Naive thymus-derived CD4-positive, alpha-beta T cell (primary cell): ENCODE measurements around the gene PREB. TPM values are rescaled to one million over a fixed set of nuclear protein-coding genes. Genes with fewer than 3 reads are reported as not detected.

ENCODE experiments used
- ATAC-seq: fragments of 150-1000 bp; cut with Tn5 transposase; 2 replicates; pipeline ENCODE4 v1.10.0; 2021; ENCODE audit warnings: mild to moderate bottlenecking, moderate library complexity
- CTCF ChIA-PET: fragments of 350-600 bp; sonication (Branson Sonifier 250); formaldehyde crosslinking; loops from one replicate; lab custom pipeline; 2021; ENCODE audit warnings: antibody characterized with exemption; lab: Charles Lee
- POLR2A ChIA-PET: fragments of 350-600 bp; sonication (Branson Sonifier 250); formaldehyde crosslinking; loops from one replicate; lab custom pipeline; 2021; ENCODE audit warnings: antibody characterized with exemption, inconsistent platforms; lab: Charles Lee
- DNase-seq, 9 donors: peaks; one replicate each; pipeline versions ENCODE4 v3.0.0 to v3.0.0-alpha.2; 2020 to 2022; ENCODE audit warnings: mixed read lengths in 1 of 9
- H3K27ac ChIP-seq: one replicate; pipeline ENCODE4 v1.7.0; 2013; ENCODE audit warnings: mild to moderate bottlenecking, low read depth, low read length, moderate library complexity
- H3K27me3 ChIP-seq, 2 donors: one replicate each; pipeline ENCODE4 v1.7.0; 2013; ENCODE audit warnings: low read length in 2 of 2, mild to moderate bottlenecking in 2 of 2, moderate library complexity in 2 of 2; ENCODE audit not compliant: control insufficient read depth in 2 of 2, insufficient read depth in 2 of 2
- H3K36me3 ChIP-seq, 3 experiments: 1 replicate in 2 of 3; 2 replicates in 1 of 3; pipeline ENCODE4 v1.7.0; 2013; ENCODE audit warnings: low read length in 3 of 3, mild to moderate bottlenecking in 3 of 3, moderate library complexity in 1 of 3; ENCODE audit not compliant: insufficient read depth in 3 of 3, control insufficient read depth in 2 of 3
- H3K4me1 ChIP-seq, 2 donors: one replicate each; pipeline ENCODE4 v1.7.0; 2013; ENCODE audit warnings: low read length in 2 of 2, mild to moderate bottlenecking in 2 of 2, moderate library complexity in 1 of 2; ENCODE audit not compliant: control insufficient read depth in 2 of 2, insufficient read depth in 2 of 2
- H3K4me3 ChIP-seq: 2 replicates; pipeline ENCODE4 v1.7.0; 2013; ENCODE audit warnings: mild to moderate bottlenecking, low read length
- H3K9me3 ChIP-seq, 3 experiments: 1 replicate in 2 of 3; 2 replicates in 1 of 3; pipeline ENCODE4 v1.7.0; 2013; ENCODE audit warnings: low read length in 3 of 3; ENCODE audit not compliant: control insufficient read depth in 2 of 3
- H3K27ac Mint-ChIP-seq, 9 donors: one replicate each; pipeline ENCODE4 v1.8.0; 2020 to 2022; ENCODE audit warnings: mixed read lengths in 9 of 9, mild to moderate bottlenecking in 8 of 9, moderate library complexity in 5 of 9, inconsistent platforms in 2 of 9
- H3K27me3 Mint-ChIP-seq, 5 donors: one replicate each; pipeline ENCODE4 v1.8.0; 2021 to 2022; ENCODE audit warnings: mixed read lengths in 5 of 5, mild to moderate bottlenecking in 1 of 5
- H3K36me3 Mint-ChIP-seq, 5 donors: one replicate each; pipeline ENCODE4 v1.8.0; 2020 to 2022; ENCODE audit warnings: mixed read lengths in 5 of 5, mild to moderate bottlenecking in 3 of 5, inconsistent platforms in 1 of 5
- H3K4me1 Mint-ChIP-seq, 7 donors: one replicate each; pipeline ENCODE4 v1.8.0; 2020 to 2022; ENCODE audit warnings: mixed read lengths in 7 of 7, mild to moderate bottlenecking in 3 of 7, inconsistent platforms in 1 of 7
- H3K4me3 Mint-ChIP-seq, 10 donors: one replicate each; pipeline ENCODE4 v1.8.0; 2020 to 2022; ENCODE audit warnings: mild to moderate bottlenecking in 10 of 10, mixed read lengths in 10 of 10, moderate library complexity in 6 of 10, inconsistent platforms in 2 of 10
- H3K9me3 Mint-ChIP-seq, 11 donors: one replicate each; pipeline ENCODE4 v1.8.0; 2020 to 2022; ENCODE audit warnings: mixed read lengths in 11 of 11, mild to moderate bottlenecking in 4 of 11, inconsistent platforms in 1 of 11, moderate library complexity in 1 of 11
- intact Hi-C, 2 donors: fragments of 100-400 bp; cut with micrococcal nuclease; formaldehyde crosslinking; loops; one replicate each; pipeline ENCODE4 v1.15.1; 2023
- polyA plus RNA-seq, 2 donors: library from polyadenylated mRNA; unstranded; fragments of 300-500 nt; fragmentation: Illumina TruSeq; gene quantifications; one replicate each; pipeline ENCODE4 v1.2.3, GENCODE V29; 2021
- total RNA-seq, 6 experiments: library from RNA in 5 of 6; stranded (reverse) in 5 of 6; gene quantifications; 1 replicate in 5 of 6; 2 replicates in 1 of 6; pipeline ENCODE4 v1.2.3 and lab custom pipeline; 2021 to 2026

Gene PREB
- total and polyA plus RNA-seq, 7 experiments from 2014 or later = 25.4 to 72.3 (median 53.2) TPM

DNA sequence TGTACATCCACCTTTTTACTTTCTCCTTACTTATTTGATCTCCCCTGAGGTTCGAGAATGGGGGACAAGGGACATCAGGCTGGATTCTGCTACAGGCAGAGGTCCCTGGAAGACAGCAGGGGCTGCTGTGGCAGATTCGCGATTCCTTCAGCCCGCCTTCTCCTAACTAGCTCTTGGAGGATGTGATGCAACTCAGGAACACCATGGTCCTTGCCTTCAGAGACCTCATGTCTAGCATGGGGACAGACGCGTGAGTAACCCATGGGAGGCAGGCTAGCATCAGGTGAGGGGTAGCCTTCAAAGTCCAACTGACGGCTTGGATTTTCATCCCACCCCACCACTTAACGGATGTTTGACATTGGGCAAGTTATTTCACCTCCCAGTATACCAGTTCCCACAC, 13.5 kb upstream of the PREB start:
- Mint-ChIP-seq H3K4me1 (no peaks in the 10 kb centered on the region), H3K36me3 (no peaks in the 10 kb centered on the region), H3K9me3 (peaks cover 0 to 6% (median 0%) of the 10 kb centered on the region in 11 donors), H3K27ac (peak overlapping the region in 1 of 9 donors; percentile 39), H3K27me3 (peaks cover 0 to 26% (median 11%) of the 10 kb centered on the region in 5 donors), H3K4me3 (no peak overlapping the region)
- DNase-seq = no peak
- ChIA-PET CTCF (no interaction called here), POLR2A (no interaction called here)
- H3K4me1 ChIP-seq = no peaks in the 10 kb centered on the region
- intact Hi-C loops = no loop called here
- H3K27ac ChIP-seq = no peak overlapping the region
- no peak for ATAC-seq
- H3K9me3 ChIP-seq = no peaks in the 10 kb centered on the region
- no peaks in the 10 kb centered on the region for H3K27me3 ChIP-seq
- H3K36me3 ChIP-seq = no peaks in the 10 kb centered on the region
- no peak overlapping the region for H3K4me3 ChIP-seq

DNA sequence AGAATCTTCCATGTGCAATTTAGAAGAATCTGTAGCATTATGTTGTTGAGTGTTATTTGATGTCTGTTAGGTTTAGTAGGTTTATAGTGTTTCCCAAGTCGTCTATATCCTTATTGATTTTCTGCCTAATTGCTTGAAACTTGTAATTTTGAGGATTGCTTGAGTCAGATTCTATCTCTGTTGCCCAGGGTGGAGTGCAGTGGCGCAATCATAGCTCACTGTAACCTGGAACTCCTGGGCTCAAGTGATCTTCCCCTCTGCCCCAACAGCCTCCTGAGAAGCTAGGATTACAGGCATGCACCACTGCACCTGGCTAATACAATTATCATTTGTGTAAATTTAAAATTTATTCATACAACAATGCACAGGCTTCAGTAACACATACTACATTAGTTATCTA, 11.2 kb upstream of the PREB start:
- H3K27ac ChIP-seq = no peak overlapping the region
- POLR2A ChIA-PET = no interaction called here
- Mint-ChIP-seq H3K27me3 (peaks cover 0 to 29% (median 15%) of the 10 kb centered on the region in 5 donors), H3K4me1 (no peaks in the 10 kb centered on the region), H3K36me3 (no peaks in the 10 kb centered on the region), H3K27ac (no peak overlapping the region), H3K4me3 (no peak overlapping the region), H3K9me3 (peaks cover 0 to 8% (median 0%) of the 10 kb centered on the region in 11 donors)
- DNase-seq = no peak
- no peaks in the 10 kb centered on the region for H3K9me3 ChIP-seq
- no peak overlapping the region for H3K4me3 ChIP-seq
- no peak for ATAC-seq
- CTCF ChIA-PET = no interaction called here
- no peaks in the 10 kb centered on the region for H3K36me3 ChIP-seq
- intact Hi-C loops = no loop called here
- no peaks in the 10 kb centered on the region for H3K27me3 ChIP-seq
- no peaks in the 10 kb centered on the region for H3K4me1 ChIP-seq

DNA sequence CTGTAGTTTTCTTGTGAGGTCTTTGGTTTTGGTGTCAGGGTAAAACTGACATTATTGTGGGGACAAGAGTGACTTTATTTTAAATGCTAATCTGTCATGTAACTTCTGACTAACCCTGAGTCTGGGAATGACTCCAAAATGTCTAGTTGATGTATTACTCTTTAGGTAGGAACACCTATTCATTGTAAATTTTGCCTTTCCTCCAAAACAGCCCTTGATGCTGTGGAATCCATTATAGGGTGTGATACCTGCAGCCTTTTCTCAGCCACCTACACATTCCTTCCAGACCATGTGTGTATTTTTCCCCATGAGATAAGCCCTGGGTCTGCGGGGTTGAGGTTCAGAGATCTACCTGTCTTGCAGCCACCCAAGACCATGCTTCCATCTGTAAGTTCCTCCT, 8.8 kb upstream of the PREB start:
- ChIA-PET POLR2A (no interaction called here), CTCF (interaction anchor here (0.6 kb wide), 1 partner anchor 61 kb away, joined by 3 read pairs; no protein-coding TSS in a partner anchor)
- H3K27me3 Mint-ChIP-seq = peaks cover 0 to 35% (median 12%) of the 10 kb centered on the region in 5 donors
- H3K9me3 Mint-ChIP-seq = peaks cover 0 to 8% (median 0%) of the 10 kb centered on the region in 11 donors
- no peaks in the 10 kb centered on the region for H3K4me1 ChIP-seq
- ATAC-seq (no peak), DNase-seq (no peak)
- intact Hi-C loops = no loop called here
- H3K36me3 Mint-ChIP-seq = no peaks in the 10 kb centered on the region
- H3K4me3 ChIP-seq = no peak overlapping the region
- no peaks in the 10 kb centered on the region for H3K36me3 ChIP-seq
- H3K9me3 ChIP-seq = no peaks in the 10 kb centered on the region
- no peak overlapping the region for H3K4me3 Mint-ChIP-seq
- no peaks in the 10 kb centered on the region for H3K27me3 ChIP-seq
- H3K4me1 Mint-ChIP-seq = no peaks in the 10 kb centered on the region
- H3K27ac ChIP-seq = no peak overlapping the region
- no peak overlapping the region for H3K27ac Mint-ChIP-seq

DNA sequence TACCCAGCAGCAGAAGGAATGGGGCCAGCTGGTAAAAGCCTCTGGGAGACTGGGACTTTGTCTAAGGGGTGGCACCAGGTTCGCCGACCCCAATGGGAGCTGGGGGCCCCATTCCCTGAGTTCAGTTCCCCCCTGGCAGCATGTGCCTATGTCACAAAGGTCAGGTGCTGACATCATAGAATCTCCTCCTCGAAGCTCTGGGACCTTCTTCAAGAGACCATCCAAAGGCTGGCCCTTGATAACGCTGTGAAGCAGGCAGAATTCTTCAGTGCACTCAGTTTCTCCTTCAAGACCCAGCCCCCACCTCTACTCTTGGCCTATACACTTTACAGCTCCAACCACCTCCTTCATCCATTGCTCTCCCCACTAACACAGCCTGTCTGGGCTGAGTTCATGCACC, 4.9 kb upstream of the PREB start, which contains the start of gene PRR30:
PRR30 (minus strand) TSS at position 101 of the 400 bp plus-strand sequence. CDS start 1,081 bp downstream, outside the sequence.
- Mint-ChIP-seq H3K4me1 (peaks cover 0 to 14% (median 3%) of the 10 kb centered on the region in 7 donors), H3K27me3 (peaks cover 0 to 27% (median 5%) of the 10 kb centered on the region in 5 donors), H3K36me3 (peaks cover 0 to 3% (median 0%) of the 10 kb centered on the region in 5 donors), H3K27ac (peak within 1 kb of the TSS in 1 of 9 donors; percentile 84), H3K9me3 (peaks cover 0 to 8% (median 0%) of the 10 kb centered on the region in 11 donors), H3K4me3 (peak within 1 kb of the TSS in 1 of 10 donors; percentile 51)
- POLR2A ChIA-PET = interaction anchor here (1.0 kb wide), 1 partner anchor 16 kb away, joined by 4 read pairs; the partner anchor contains the start of gene ABHD1
- Histone ChIP-seq H3K4me1 (no peaks in the 10 kb centered on the region), H3K9me3 (no peaks in the 10 kb centered on the region), H3K27me3 (no peaks in the 10 kb centered on the region), H3K36me3 (peaks cover 0 to 2% (median 0%) of the 10 kb centered on the region in 3 experiments), H3K4me3 (no peak within 1 kb of the TSS), H3K27ac (no peak within 1 kb of the TSS)
- intact Hi-C loops = no loop called here
- CTCF ChIA-PET = no interaction called here
- ATAC-seq (no peak), DNase-seq (no peak)

DNA sequence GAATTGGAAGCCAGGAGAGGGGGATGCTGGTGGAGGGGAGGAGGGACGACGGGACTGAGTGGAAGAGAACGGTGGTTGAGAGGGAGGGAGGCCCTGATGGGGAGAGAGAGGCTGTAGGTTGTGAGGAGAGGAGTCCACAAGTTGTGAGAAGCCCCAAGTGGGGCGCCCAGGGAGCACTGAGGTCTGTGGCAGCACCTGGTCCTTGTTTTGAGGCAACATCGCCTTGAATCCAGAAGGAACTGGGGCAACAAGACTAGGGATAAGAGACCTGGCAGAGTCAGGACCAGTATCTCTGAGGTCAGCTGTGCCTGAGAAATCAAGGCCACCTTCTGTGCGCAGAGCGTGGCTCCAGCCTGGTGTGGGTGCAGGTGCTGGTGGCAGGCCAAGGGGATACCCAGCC, 3.7 kb upstream of the PREB start:
- Histone ChIP-seq H3K27me3 (no peaks in the 10 kb centered on the region), H3K4me3 (no peak overlapping the region), H3K27ac (no peak overlapping the region), H3K36me3 (peaks cover 0 to 6% (median 0%) of the 10 kb centered on the region in 3 experiments), H3K9me3 (no peaks in the 10 kb centered on the region), H3K4me1 (peaks cover 8% of the 10 kb centered on the region in 2 donors)
- intact Hi-C loops = no loop called here
- ChIA-PET POLR2A (no interaction called here), CTCF (no interaction called here)
- DNase-seq (no peak), ATAC-seq (no peak)
- H3K27me3 Mint-ChIP-seq = peaks cover 0 to 16% (median under 1%) of the 10 kb centered on the region in 5 donors
- no peak overlapping the region for H3K27ac Mint-ChIP-seq
- peaks cover 6 to 23% (median 12%) of the 10 kb centered on the region in 7 donors for H3K4me1 Mint-ChIP-seq
- H3K9me3 Mint-ChIP-seq = peaks cover 0 to 6% (median 0%) of the 10 kb centered on the region in 11 donors
- H3K4me3 Mint-ChIP-seq = no peak overlapping the region
- H3K36me3 Mint-ChIP-seq = peaks cover 0 to 4% (median 0%) of the 10 kb centered on the region in 5 donors

DNA sequence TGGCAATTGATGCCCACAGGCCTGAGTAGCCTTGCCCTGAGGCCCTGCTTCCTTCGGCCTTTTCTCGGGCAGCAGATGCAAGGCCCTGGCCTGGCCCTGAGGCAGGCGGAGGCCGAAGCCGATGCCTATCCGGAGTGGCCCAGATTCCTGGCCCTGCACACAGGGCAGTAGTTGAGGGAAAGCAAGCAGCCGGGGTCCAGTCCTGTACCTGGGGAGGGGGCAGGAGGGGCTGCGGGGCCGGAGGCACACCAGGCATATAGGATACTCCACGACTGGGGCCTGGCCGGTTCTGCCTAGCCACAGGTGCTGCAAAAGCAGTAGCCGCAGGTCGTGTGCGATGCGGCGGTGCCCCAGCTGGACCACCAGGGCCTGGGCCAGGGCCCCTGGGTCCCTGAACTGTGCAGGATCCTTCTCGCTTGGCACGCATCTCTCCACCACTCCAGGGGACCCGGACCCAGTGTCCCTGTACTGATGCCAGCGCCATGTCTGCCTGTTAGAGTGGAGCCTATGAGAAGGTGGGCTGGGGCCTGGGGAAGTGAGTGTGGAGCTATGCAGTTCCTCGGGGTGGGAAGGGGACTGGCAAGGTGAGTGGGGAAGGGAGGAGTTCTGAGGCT, 3.0 kb upstream of the PREB start:
- peaks cover 0 to 4% (median 0%) of the 10 kb centered on the region in 11 donors for H3K9me3 Mint-ChIP-seq
- CTCF ChIA-PET = no interaction called here
- intact Hi-C loops = no loop called here
- peaks cover 10 to 30% (median 18%) of the 10 kb centered on the region in 7 donors for H3K4me1 Mint-ChIP-seq
- no peak overlapping the region for H3K4me3 Mint-ChIP-seq
- H3K27ac Mint-ChIP-seq = no peak overlapping the region
- POLR2A ChIA-PET = no interaction called here
- Histone ChIP-seq H3K36me3 (peaks cover 0 to 10% (median 0%) of the 10 kb centered on the region in 3 experiments), H3K4me3 (no peak overlapping the region), H3K9me3 (no peaks in the 10 kb centered on the region), H3K4me1 (peaks cover 12 to 13% of the 10 kb centered on the region in 2 donors), H3K27ac (no peak overlapping the region), H3K27me3 (no peaks in the 10 kb centered on the region)
- no peak for DNase-seq
- H3K36me3 Mint-ChIP-seq = peaks cover 0 to 5% (median 0%) of the 10 kb centered on the region in 5 donors
- H3K27me3 Mint-ChIP-seq = peaks cover 0 to 10% (median 0%) of the 10 kb centered on the region in 5 donors
- ATAC-seq = no peak
